Lung (tissue), 12 donors: ENCODE data around the gene PALLD. TPM values are rescaled to one million over a fixed set of nuclear protein-coding genes. Genes with fewer than 3 reads are reported as not detected.
A peak's percentile ranks its signal among the peaks of the same experiment; 100 is the strongest.

Source experiments
- ATAC-seq: fragments of 200-7000 bp; cut with Tn5 transposase; one replicate; pipeline ENCODE4 v1.9.1; 2020; ENCODE audit warnings: moderate number of reproducible peaks; ENCODE audit not compliant: insufficient read depth, low FRiP score
- DNase-seq, 3 donors: peaks; one replicate each; pipeline ENCODE4 v3.0.0-alpha.2; 2013 to 2017
- H3K27ac ChIP-seq, 2 donors: one replicate each; pipeline ENCODE4 v1.5.1; 2013; ENCODE audit warnings: mild to moderate bottlenecking in 2 of 2, moderate library complexity in 2 of 2, control low read depth in 1 of 2, inconsistent platforms in 1 of 2, low read depth in 1 of 2, low read length in 1 of 2
- H3K27me3 ChIP-seq, 3 donors: one replicate each; pipeline ENCODE4 v1.5.1; 2013; ENCODE audit warnings: low read length in 2 of 3; ENCODE audit not compliant: control insufficient read depth in 3 of 3, insufficient read depth in 3 of 3
- H3K36me3 ChIP-seq, 4 donors: one replicate each; pipeline ENCODE4 v1.5.1; 2013; ENCODE audit warnings: low read length in 4 of 4, mild to moderate bottlenecking in 1 of 4, moderate library complexity in 1 of 4; ENCODE audit not compliant: control insufficient read depth in 4 of 4, insufficient read depth in 4 of 4
- H3K4me1 ChIP-seq, 5 donors: one replicate each; pipeline ENCODE4 v1.5.1; 2013; ENCODE audit warnings: low read length in 5 of 5, mild to moderate bottlenecking in 2 of 5, moderate library complexity in 1 of 5; ENCODE audit not compliant: control insufficient read depth in 5 of 5, insufficient read depth in 5 of 5
- H3K4me3 ChIP-seq: one replicate; pipeline ENCODE4 v1.5.1; 2013; ENCODE audit warnings: mild to moderate bottlenecking, control low read depth, moderate library complexity
- H3K9ac ChIP-seq, 2 donors: one replicate each; pipeline ENCODE4 v1.5.1; 2013; ENCODE audit warnings: low read length in 2 of 2, control low read depth in 1 of 2; ENCODE audit not compliant: insufficient read depth in 1 of 2
- H3K9me3 ChIP-seq, 4 donors: one replicate each; pipeline ENCODE4 v1.5.1; 2013; ENCODE audit warnings: low read length in 3 of 4, mild to moderate bottlenecking in 1 of 4, moderate library complexity in 1 of 4; ENCODE audit not compliant: control insufficient read depth in 4 of 4, insufficient read depth in 3 of 4
- WGBS, 2 donors: extraction: QIAGEN DNeasy Blood & Tissue Kit; methylation state at CpG; one replicate each; pipeline ENCODE4 v1.1.7; 2013; 5-methylcytosine and 5-hydroxymethylcytosine counted together
- polyA plus RNA-seq, 2 donors: library from polyadenylated mRNA; stranded (reverse); fragments of 200-250 nt; gene quantifications; one replicate each; pipeline ENCODE4 v1.2.1, GENCODE V29; 2013
- total RNA-seq, 2 donors: library from RNA; depleted of rRNA in 1 of 2; stranded (reverse); fragments of >200 nt in 1 of 2; gene quantifications; one replicate each; pipeline ENCODE4 v1.2.1, GENCODE V29; 2014 to 2021
- TF ChIP-seq, protein P1 (sequence below): IDR thresholded peaks from 2 replicates; pipeline ENCODE4 v1.5.1; 2012; ENCODE audit warnings: mild to moderate bottlenecking; ENCODE audit errors: control extremely low read depth, extremely low read depth
- donor health status: control.
- donor health status: control.
- donor health status: Bipolar disorder and iron deficiency.
- donor health status: healthy.
- donor health status: DM: yes; HTN: yes; CAD: no.

Gene PALLD
- total and polyA plus RNA-seq, 4 donors = 20.7 to 139 (median 63.0) TPM

DNA sequence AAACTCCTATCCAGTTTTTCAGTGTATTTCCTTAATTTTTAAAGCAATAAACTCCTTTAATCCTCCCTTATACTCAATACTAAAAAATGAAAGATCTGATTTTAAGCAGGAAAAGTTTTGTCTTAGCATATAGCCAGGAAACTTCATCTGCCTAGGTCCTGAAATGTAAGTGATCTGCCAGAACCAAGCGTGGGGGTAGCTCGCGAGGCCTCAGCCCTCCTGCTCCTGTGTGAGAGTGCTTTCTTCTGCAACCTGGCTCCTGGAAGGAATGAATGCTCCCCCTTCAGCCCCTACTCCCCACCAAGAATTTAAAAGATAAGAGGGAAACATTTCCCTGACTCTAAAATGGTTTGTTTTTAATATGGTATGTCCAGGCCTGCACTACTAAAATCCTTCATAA is 353.1 kb downstream of the PALLD start:
- Histone ChIP-seq H3K4me1 (peaks cover 7 to 35% (median 26%) of the 10 kb centered on the region in 5 donors), H3K27ac (peak overlapping the region; percentile 21 to 31), H3K36me3 (peaks cover 0 to 9% (median 5%) of the 10 kb centered on the region in 4 donors), H3K4me3 (no peak overlapping the region), H3K9ac (peak overlapping the region in 1 of 2 donors; percentile 60), H3K9me3 (peaks cover 0 to 3% (median 0%) of the 10 kb centered on the region in 4 donors), H3K27me3 (no peaks in the 10 kb centered on the region)
- WGBS, 2 donors = 89 to 92% methylated on average over 3 of the region's 3 CpGs
- DNase-seq (no peak), ATAC-seq (no peak)
- TF ChIP-seq, protein P1, sequence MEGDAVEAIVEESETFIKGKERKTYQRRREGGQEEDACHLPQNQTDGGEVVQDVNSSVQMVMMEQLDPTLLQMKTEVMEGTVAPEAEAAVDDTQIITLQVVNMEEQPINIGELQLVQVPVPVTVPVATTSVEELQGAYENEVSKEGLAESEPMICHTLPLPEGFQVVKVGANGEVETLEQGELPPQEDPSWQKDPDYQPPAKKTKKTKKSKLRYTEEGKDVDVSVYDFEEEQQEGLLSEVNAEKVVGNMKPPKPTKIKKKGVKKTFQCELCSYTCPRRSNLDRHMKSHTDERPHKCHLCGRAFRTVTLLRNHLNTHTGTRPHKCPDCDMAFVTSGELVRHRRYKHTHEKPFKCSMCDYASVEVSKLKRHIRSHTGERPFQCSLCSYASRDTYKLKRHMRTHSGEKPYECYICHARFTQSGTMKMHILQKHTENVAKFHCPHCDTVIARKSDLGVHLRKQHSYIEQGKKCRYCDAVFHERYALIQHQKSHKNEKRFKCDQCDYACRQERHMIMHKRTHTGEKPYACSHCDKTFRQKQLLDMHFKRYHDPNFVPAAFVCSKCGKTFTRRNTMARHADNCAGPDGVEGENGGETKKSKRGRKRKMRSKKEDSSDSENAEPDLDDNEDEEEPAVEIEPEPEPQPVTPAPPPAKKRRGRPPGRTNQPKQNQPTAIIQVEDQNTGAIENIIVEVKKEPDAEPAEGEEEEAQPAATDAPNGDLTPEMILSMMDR = no peak

DNA sequence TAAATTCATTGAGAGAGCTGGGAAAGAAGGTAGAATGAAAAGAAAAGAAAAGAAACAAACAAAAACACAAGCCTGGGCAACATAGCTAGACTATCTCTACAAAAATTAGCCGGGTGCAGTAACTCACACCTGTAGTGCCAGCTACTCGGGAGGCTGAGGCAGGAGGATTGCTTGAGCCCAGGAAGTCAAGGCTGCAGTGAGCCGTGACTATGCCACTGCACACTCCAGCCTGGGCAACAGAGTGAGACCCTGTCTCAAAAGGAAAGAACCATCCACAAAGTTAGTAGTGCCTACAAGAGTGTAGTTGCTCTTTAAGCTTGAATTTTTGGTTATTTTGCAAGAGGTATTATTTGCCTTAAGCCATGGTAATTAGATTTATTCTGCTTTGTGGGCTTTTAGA is 355.5 kb downstream of the PALLD start:
- peaks cover 7 to 35% (median 28%) of the 10 kb centered on the region in 5 donors for H3K4me1 ChIP-seq
- H3K27ac ChIP-seq = no peak overlapping the region
- no peak overlapping the region for H3K9ac ChIP-seq
- no peak overlapping the region for H3K4me3 ChIP-seq
- H3K36me3 ChIP-seq = peaks cover 1 to 19% (median 12%) of the 10 kb centered on the region in 4 donors
- peaks cover 0 to 3% (median 0%) of the 10 kb centered on the region in 4 donors for H3K9me3 ChIP-seq
- WGBS, 2 donors = 91 to 96% methylated on average over 3 of the region's 3 CpGs
- ATAC-seq = no peak
- no peak for DNase-seq
- TF ChIP-seq, protein P1 = no peak
- no peaks in the 10 kb centered on the region for H3K27me3 ChIP-seq

DNA sequence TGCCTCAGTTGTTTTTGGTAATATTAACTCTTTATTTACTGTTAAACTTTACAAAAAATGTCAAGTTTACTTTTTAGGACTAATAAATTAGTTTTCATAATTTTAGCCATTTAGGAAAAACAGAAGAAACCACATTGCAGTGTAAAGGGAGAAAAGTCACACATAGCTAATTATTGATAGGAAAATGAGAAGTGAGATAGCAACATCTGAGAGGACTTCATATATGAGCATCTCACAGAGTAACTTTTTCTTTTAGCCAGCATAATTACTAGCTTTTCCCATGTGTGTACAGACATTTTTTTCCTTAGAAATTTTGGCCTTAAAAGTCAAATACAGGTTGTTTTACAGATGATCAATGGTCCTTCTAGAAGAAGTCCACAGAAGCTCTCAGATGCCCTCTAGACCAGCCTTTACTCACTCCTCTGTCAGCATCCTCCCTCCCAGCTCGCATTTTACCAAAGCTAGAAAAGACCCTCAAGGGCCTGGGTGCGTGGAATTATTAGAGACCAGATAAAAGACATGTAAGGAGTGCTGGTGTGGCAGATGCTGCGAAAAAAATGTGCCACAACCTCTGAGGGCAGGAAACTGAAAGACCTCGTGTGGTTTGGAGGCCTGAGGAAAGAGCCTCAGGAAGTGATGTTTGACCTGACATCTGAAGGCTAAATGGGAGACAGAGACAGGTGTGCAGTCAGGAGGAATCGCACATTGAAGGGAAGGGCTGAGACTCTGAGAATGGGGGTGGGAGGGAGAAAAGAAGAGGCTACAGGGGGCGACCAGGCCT is 356.3 kb downstream of the PALLD start:
- DNase-seq = no peak
- H3K36me3 ChIP-seq = peaks cover 1 to 19% (median 12%) of the 10 kb centered on the region in 4 donors
- H3K9ac ChIP-seq = no peak overlapping the region
- H3K27me3 ChIP-seq = no peaks in the 10 kb centered on the region
- no peak overlapping the region for H3K4me3 ChIP-seq
- ATAC-seq = no peak
- H3K4me1 ChIP-seq = peaks cover 7 to 37% (median 29%) of the 10 kb centered on the region in 5 donors
- peaks cover 0 to 3% (median 0%) of the 10 kb centered on the region in 4 donors for H3K9me3 ChIP-seq
- WGBS, 2 donors = 44 to 66% methylated on average over 6 of the region's 6 CpGs
- H3K27ac ChIP-seq = peak overlapping the region in 1 of 2 donors; percentile 4
- TF ChIP-seq, protein P1 = no peak
